ENCODE results near the gene SCYGR1.
A peak's percentile ranks its signal among the peaks of the same experiment; 100 is the strongest.
"Not testable (repeated sequence)": the region's sequence is repeated elsewhere in the genome, so short reads cannot be mapped to it uniquely, and the experiment has no call there.

The SCYGR1 gene, protein sequence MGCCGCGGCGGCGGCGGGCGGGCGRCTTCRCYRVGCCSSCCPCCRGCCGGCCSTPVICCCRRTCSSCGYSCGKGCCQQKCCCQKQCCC

GRCh38 chr2:227387583-227387982 lies at the start of gene SCYGR1:
TSS of gene SCYGR1 (minus strand) at chr2:227387949. CDS start at chr2:227387949, 0 bp downstream.
- DNase-seq = not testable (repeated sequence)

- DNase-seq = no peak
Observed at GRCh38 chr2:227436436-227437174, 48.9 kb upstream of the SCYGR1 start.

DNA sequence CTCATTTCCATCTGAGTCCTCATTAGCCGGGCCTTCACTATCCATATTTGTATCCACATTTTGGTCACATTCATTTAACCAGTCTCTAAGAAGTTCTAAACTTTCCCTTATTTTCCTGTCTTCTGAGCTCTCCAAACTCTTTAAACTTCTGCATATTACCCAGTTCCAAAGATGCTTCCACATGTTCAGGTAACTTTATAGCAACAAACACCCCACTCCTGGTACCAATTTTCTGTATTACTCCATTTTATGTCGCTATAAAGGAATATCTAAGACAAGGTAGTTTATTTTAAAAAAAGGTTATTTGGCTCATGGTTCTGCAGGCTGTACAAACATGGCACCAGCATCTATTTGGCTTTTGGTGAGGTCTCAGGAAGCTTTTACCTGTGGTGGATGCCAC lies 45.4 kb upstream of the SCYGR1 start:
- DNase-seq = no peak

DNA sequence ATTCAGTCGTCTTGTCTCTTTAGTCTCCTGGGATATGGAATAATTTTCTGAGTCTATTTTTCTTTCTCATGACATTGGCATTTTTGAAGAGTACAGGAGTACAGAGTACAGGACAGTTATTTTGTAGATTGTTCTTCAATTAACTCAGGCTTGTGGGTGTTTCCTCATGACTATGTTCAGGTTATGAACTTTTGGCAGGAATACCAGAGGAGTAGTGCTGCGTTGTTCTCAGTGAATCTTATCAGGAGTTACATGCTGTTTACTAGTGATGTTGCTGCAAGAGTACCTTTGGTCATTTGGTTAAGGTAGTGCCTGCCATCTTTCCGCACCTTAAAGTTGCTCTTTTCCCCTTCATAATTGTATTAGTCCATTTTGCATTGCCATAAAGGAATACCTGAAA lies 42.9 kb upstream of the SCYGR1 start:
- no peak for DNase-seq

GRCh38 chr2:227428731-227429285 lies 41.1 kb upstream of the SCYGR1 start:
- no peak for DNase-seq

GRCh38 chr2:227423656-227424499 lies 36.1 kb upstream of the SCYGR1 start:
- peak in 13 of 56 donors; percentile 5 to 36 (median 18) for DNase-seq

DNA sequence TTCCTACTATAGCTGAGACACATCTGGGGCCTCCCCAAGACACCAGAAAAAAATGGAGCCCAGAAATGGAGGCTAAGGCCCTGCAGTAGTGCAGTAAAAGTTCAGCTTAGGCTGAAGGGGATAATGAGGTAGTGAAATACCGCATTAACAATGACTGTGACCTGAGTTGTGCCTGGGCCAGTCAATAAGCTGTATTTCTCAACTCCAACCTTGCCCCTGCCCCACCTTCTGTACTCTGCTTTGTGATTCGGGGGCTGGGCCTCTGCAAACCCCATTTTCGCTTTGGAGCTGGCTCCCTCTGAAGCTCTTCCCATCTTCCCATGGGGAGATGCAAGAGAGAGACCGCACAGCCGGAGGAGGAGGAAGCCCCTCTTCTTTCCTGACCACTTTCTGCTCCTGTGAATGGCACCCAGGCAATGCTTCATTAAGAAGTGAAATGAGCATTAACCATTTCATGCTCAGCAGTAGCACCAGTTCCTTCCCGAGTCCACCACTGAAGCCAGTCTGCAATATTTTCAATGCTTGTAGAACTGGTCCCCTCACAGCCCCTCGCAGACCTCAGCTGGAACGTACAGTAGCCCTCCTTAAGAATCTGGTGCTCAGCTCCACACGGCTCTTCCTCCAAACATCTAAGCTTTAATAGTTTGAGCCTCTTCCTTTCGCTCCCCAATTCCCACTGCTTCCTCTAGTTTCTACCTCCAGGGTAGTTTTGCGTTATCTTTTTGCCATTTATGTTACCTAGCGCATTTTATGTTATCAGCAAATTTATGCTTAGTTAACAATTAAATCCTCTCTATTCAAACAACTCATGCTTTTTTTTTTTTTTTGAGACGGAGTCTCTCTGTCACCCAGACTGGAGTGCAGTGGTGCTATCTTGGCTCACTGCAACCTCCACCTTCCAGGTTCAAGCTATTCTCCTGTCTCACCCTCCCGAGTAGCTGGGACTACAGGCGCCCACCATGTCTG lies 32.6 kb upstream of the SCYGR1 start:
- no peak for DNase-seq

- DNase-seq = no peak
Observed at GRCh38 chr2:227416701-227417100, 29.0 kb upstream of the SCYGR1 start.

DNA sequence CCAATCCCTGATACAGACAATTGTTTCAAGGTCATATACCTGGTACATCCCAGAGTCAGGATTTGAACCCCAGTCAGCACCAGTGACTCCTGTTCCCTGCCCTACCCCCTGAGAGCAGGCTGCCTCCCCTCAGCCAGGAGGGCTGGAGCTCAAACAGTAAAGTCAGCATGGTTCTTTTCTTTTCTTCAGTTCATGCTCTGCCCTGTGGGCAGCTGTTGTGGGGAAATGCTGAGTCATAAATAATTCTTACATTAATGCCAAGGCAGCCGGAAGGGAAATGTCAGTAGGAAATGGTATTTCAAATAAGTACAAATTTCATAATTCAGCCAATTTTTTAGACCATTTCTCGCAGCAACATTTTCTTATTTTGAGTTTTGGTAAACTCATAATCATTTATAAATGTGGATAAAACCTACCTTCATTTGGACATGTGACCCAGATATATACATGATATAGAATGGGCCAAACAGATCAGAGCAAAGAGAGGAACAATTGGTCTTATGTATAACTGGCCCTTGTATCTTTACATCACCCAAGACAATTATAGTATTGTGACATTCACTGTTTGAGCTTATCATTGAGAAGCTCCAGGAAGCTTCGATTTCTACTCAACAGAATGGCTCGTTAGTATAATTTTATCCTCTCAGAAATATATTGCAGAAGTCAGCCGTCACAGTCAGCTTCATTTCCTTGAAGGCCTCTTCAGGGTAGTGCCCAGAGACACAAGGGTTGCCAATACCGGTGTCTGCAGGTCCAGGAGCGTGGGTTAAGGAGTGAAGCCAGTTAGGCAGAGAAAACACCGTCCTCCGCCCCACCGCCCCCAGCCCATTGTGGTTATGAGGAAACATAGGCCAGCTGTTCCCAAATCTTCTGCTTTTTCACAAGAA lies 28.0 kb upstream of the SCYGR1 start:
- peak in 2 of 56 donors; percentile 6 to 13 for DNase-seq

DNA sequence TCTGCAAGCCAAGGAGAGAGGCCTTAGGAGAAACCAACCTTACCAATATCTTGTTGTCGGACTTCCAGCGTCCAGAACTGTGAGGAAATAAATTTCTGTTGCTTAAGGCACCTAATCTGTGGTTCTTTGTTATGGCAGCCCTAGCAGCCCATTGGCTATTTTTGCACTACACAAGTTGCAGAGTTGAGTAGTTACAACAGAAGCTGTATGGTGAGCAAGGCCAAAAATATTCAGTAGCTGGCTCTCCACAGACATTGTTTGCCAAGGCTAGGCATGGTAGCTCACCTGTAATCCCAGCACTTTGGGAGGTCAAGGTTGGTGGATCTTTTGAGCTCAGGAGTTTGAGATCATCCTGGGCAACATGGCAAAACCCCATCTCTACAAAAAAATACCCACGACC lies 27.1 kb upstream of the SCYGR1 start:
- DNase-seq = no peak

GRCh38 chr2:227413371-227413770 lies 25.6 kb upstream of the SCYGR1 start:
- DNase-seq = no peak

- no peak for DNase-seq
Observed at GRCh38 chr2:227412877-227413276, 25.1 kb upstream of the SCYGR1 start.

GRCh38 chr2:227411990-227412350 lies 24.2 kb upstream of the SCYGR1 start:
- no peak for DNase-seq

GRCh38 chr2:227411320-227411989 lies 23.7 kb upstream of the SCYGR1 start:
- DNase-seq = no peak

- no peak for DNase-seq
Observed at GRCh38 chr2:227410191-227410590, 22.4 kb upstream of the SCYGR1 start.

- DNase-seq = no peak
Observed at GRCh38 chr2:227407591-227408151, 19.9 kb upstream of the SCYGR1 start.

DNA sequence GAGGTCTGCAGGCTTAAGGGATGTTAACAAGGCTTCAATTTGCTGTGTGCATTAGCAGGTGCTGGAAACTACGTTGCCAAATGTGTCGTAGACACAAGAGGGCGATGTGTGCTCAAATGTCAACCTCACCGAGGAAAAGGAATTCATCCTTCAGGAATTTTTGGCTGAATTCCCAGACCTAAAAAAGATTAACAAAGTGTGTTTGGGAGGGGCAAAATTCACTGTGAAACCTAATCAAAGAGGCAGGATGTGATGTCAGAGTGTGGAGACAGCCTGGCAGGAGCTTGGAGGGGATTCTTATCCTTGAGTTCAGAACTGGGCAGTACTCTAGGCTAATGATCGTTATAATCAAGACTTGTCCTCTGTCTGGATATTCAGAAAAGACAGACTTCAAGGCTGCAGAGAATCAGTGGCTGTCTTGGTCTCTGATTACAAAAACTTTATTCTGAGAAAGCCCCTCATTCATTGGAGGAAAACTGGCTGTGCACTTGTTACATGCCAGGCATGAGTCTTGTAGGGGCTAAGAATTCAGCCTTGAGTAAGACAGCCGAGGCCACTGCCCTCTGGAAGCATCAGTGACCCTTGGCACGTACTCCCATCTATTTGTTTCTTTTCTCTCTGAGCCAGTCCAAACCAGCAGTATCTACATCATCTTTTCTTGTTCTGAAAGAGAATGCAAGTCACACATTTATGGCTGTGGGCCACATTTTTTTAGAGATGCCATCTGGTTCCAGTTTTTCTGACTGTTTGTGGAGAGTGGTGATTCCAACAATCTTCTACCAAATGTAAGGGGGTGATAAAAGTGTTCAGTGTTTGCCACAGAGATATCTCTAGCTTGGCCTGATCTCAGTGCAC lies 18.7 kb upstream of the SCYGR1 start:
- DNase-seq = peak in 45 of 56 donors; percentile 4 to 76 (median 38)

All from amygdala (tissue), 56 donors.